Activated naive CD4-positive, alpha-beta T cell treated with anti-CD3 and anti-CD28 coated beads for 36 hours (primary cell): ENCODE measurements around the gene CD180. TPM values are rescaled to one million over a fixed set of nuclear protein-coding genes. Genes with fewer than 3 reads are reported as not detected.

ENCODE experiments used
- CTCF ChIA-PET: fragments of 350-600 bp; sonication (Branson Sonifier 250); formaldehyde crosslinking; loops from one replicate; lab custom pipeline; 2021; ENCODE audit warnings: antibody characterized with exemption; lab: Charles Lee
- DNase-seq: peaks from one replicate; pipeline ENCODE4 v3.0.0-alpha.2; 2020
- H3K27ac Mint-ChIP-seq: one replicate; pipeline ENCODE4 v1.8.0; 2021; ENCODE audit warnings: mild to moderate bottlenecking, mixed read lengths
- H3K27me3 Mint-ChIP-seq: one replicate; pipeline ENCODE4 v1.8.0; 2021; ENCODE audit warnings: low read depth, mixed read lengths
- H3K36me3 Mint-ChIP-seq: one replicate; pipeline ENCODE4 v1.8.0; 2021; ENCODE audit warnings: low read depth, mixed read lengths
- H3K4me1 Mint-ChIP-seq: one replicate; pipeline ENCODE4 v1.8.0; 2021; ENCODE audit warnings: low read depth, mixed read lengths
- H3K4me3 Mint-ChIP-seq: one replicate; pipeline ENCODE4 v1.8.0; 2021; ENCODE audit warnings: mild to moderate bottlenecking, moderate library complexity, mixed read lengths
- H3K9me3 Mint-ChIP-seq: one replicate; pipeline ENCODE4 v1.8.0; 2021; ENCODE audit warnings: mixed read lengths
- intact Hi-C: fragments of 100-400 bp; cut with micrococcal nuclease; formaldehyde crosslinking; loops from one replicate; pipeline ENCODE4 v1.15.1; 2023
- total RNA-seq, 2 experiments: library from RNA; stranded (reverse); gene quantifications; one replicate each; pipeline ENCODE4 v1.2.3, GENCODE V29; 2021

CD180 gene
- total RNA-seq, 2 experiments from 2014 or later, result not detected

DNA sequence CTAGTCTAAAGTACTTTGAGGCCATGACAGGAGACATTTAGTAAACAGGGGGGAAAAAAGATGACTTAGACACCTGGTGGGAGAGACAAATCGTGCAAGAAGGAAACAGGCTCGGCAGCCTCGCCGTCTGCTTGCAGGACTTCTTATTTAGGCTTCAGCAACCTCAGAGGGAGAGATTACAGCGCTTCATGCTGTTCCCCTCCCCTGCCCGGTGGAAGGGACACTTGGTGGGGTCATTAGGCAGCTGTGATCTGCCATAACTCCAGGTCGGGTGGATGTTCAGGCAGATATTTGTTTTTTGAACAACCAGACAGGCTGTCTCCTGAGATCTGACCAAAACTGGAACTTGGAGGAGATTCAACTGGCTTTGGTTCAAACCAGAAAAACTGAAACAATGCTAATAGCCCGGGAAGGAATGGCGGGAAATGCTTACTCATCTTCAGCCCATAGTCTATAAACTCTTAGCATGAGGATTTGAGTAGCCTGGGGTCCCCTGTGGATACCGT is 38.1 kb upstream of the CD180 start:
- Mint-ChIP-seq H3K9me3 (no peaks in the 10 kb centered on the region), H3K4me1 (no peaks in the 10 kb centered on the region), H3K27me3 (no peaks in the 10 kb centered on the region), H3K4me3 (no peak overlapping the region), H3K27ac (no peak overlapping the region), H3K36me3 (no peaks in the 10 kb centered on the region)
- CTCF ChIA-PET, result interaction anchor here (0.6 to 2.1 kb wide), 3 partner anchors 10 to 12 kb away, joined by 3 to 7 read pairs (median 3); no protein-coding TSS in a partner anchor
- intact Hi-C loops, result no loop called here
- DNase-seq, result no peak

DNA sequence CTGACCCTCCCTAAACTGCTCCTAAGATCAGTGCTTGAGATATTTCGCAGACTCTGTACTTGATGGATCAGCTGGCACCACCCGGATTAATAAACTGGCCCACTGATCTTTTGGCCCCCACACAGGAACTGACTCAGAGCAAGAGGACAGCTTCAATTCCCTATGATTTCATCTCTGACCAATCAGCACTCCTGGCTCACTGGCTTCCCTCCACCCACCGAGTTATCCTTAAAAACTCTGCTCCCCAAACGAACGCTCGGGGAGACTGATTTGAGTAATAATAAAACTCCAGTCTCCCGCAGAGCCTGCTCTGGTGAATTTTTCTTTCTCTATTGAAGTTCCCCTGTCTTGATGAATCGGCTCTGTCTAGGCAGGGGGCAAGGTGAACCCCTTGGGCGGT is 36.5 kb upstream of the CD180 start:
- intact Hi-C loops, result no loop called here
- CTCF ChIA-PET, result no interaction called here
- Mint-ChIP-seq H3K27ac (no peak overlapping the region), H3K36me3 (no peaks in the 10 kb centered on the region), H3K4me1 (no peaks in the 10 kb centered on the region), H3K4me3 (no peak overlapping the region), H3K27me3 (no peaks in the 10 kb centered on the region), H3K9me3 (no peaks in the 10 kb centered on the region)
- DNase-seq, result no peak

DNA sequence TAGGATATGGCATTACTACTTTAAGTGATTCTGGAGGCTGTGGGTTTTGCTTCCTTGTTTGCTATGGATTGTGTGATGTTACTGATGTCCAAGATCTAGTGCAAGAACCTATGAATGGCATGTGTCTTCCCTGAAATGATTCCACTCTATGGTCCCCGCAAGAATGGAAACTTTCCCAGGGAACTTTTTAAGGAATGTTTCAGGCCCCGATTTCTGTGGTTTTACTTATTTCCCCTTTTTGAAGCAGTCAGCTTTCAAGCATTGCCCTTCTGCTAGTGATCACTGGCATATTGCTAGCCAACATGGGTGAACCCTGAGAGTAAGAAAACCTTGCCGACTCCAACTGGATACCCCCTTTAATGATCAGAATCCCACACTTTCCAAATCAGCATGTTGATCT is 26.6 kb upstream of the CD180 start:
- Mint-ChIP-seq H3K9me3 (no peaks in the 10 kb centered on the region), H3K36me3 (no peaks in the 10 kb centered on the region), H3K27ac (no peak overlapping the region), H3K27me3 (no peaks in the 10 kb centered on the region), H3K4me1 (peaks cover 36% of the 10 kb centered on the region), H3K4me3 (no peak overlapping the region)
- no peak for DNase-seq
- intact Hi-C loops, result no loop called here
- CTCF ChIA-PET, result interaction anchor here (0.8 to 2.7 kb wide), 2 partner anchors 12 to 16 kb away, joined by 3 to 9 read pairs; no protein-coding TSS in a partner anchor

DNA sequence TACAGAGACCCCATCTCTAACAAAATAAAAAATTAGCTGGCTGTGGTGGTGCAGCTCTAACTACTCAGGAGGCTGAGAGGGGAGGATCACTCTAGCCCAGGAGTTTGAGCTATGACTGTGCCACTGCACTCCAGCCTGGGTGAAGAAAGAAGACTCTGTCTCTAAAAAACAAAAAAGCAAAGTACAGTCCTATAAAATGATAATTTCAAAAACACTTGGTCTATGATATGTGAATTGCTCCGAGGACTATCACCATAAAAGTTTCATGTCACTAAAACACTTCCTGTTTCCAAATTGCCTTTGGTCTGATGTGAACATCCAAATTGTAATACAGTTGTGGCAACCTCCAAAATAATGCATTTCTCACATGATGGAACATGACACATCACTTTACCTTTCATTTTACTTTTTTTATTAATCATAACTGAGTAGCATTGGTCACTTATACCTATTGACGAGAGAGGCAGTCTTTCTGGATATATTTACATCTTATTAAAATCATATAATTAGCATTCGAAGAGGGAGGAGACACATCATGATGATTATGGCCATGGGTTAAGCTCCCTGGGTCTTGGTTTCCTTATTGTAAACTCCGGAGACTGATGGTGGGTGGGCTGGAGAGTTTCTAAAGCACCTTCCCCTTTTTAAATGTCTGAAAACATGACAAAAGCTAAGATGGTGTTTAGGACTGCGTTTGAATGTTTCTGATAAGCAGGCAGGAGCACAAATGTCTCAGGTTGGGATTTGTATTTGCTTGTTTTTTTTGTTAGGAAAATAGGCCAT is 25.8 kb upstream of the CD180 start:
- no peak for DNase-seq
- H3K4me3 Mint-ChIP-seq, result no peak overlapping the region
- no peaks in the 10 kb centered on the region for H3K9me3 Mint-ChIP-seq
- H3K4me1 Mint-ChIP-seq, result peaks cover 44% of the 10 kb centered on the region
- CTCF ChIA-PET, result interaction anchor here (0.7 to 2.7 kb wide), 5 partner anchors 13 to 69 kb away, joined by 3 to 9 read pairs (median 4); no protein-coding TSS in a partner anchor
- no peaks in the 10 kb centered on the region for H3K27me3 Mint-ChIP-seq
- intact Hi-C loops, result no loop called here
- peak overlapping the region; percentile 46 for H3K27ac Mint-ChIP-seq
- no peaks in the 10 kb centered on the region for H3K36me3 Mint-ChIP-seq

DNA sequence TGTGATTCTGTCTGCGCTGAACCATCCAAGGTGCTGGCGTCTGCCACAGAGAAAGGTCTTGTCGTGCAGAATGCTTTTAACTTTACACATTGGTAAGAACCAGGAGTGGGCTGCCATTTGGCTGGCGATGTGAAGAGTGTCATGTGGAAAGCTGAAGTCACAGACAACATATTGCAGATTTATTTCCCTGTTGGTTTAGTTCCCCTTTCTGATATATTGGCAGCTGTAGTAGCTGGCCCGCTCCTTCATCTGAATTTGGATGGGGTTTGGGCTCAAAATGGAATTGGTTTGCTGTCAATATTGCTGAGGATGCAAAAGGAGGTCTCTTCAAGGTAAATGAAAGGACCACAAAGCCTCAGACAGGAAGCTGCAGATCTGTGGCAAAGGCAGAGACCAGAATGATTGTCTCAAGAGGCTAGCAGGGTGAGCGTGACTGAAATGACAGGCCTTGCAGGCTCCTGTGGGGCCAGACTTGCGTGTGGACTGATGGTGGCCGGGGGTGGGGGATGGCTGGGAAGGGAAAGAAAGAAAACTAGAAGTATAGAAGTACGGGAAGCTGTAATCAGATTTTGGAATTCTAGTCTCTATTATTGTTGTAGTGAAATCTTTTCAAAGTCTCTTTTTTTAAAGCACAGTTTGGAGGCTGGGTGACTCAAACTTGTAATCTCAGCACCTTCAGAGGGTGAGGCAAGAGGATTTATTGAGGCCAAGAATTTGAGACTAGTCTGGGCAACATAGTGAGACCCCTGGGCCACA is 25.1 kb upstream of the CD180 start:
- DNase-seq, result peak; percentile 59
- intact Hi-C loops, result no loop called here
- CTCF ChIA-PET, result interaction anchor here (0.6 to 2.7 kb wide), 6 partner anchors 13 to 757 kb away, joined by 3 to 9 read pairs (median 4); no protein-coding TSS in a partner anchor
- peak overlapping the region; percentile 46 for H3K27ac Mint-ChIP-seq
- no peaks in the 10 kb centered on the region for H3K9me3 Mint-ChIP-seq
- H3K27me3 Mint-ChIP-seq, result no peaks in the 10 kb centered on the region
- H3K4me3 Mint-ChIP-seq, result peak overlapping the region; percentile 23
- H3K36me3 Mint-ChIP-seq, result no peaks in the 10 kb centered on the region
- H3K4me1 Mint-ChIP-seq, result peaks cover 51% of the 10 kb centered on the region

DNA sequence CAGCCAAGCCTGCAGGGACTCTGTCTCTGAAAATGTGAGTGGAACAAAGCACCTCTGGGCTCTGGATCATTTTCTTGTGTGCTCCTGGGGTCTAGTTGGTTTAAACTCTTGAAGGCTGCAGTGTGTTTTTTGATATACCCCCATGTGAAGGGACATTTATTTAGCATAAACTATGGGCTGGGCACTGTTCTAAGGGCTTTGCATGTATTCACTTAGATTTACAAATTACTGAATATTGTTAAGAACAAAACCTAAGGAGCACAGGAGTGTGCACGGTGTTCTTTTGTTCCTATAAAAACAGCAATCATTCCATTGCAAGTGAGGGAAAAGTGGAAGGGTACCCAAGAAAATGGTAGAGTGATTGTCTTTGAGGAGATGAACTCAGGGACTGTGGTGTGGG is 20.0 kb upstream of the CD180 start:
- intact Hi-C loops, result no loop called here
- peaks cover 56% of the 10 kb centered on the region for H3K4me1 Mint-ChIP-seq
- H3K4me3 Mint-ChIP-seq, result peak overlapping the region; percentile 54

DNA sequence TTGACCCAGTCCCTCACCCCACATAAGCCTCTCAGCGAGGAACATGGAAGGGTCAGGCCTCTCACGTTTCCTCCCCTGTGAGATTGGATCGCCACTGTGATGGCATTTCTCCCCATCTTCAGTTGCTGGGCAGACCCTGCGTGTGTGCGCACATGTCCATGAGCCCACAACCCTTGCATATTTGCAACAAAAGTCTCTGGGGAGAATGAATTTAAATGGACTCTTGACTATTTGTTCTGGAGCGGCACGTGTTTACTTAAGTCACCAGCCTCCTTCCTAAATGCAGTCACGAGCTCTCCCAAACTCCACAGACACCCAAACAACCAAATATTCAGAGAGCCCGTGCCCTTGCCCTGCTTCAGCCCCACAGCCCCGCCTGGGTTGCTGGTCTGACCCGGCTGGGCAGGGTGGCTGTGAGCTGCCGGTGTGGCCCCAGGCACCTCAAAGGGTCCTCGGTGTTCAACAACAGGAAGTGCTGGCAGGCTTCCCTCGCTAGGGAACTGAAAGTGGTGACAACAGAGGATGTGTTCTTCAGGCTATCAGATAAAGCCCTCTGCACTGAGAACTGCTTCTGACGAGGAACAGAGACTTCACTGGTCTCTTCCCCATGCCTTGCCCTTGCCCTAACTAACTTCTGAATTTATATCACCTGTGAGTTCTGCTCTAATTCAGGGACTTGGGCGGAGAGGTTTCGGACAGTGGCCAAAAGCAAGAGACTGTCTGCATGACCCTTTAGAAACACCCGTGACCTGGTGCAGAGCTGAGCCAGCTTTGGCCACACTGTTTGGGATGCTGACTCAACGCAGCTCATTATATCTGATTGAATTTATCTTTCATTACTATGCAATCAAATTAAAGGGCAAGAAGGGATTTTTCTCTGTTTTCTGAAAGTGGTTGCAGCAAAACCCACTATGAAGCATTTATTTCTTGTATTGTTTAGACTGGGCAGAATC is 19.2 kb upstream of the CD180 start:
- CTCF ChIA-PET, result interaction anchor here (0.6 to 20.7 kb wide), 2 partner anchors 12 to 53 kb away, joined by 4 to 354 read pairs; no protein-coding TSS in a partner anchor
- Mint-ChIP-seq H3K4me3 (peak overlapping the region; percentile 54), H3K9me3 (no peaks in the 10 kb centered on the region), H3K36me3 (no peaks in the 10 kb centered on the region), H3K27ac (peak overlapping the region; percentile 68), H3K4me1 (peaks cover 51% of the 10 kb centered on the region), H3K27me3 (no peaks in the 10 kb centered on the region)
- intact Hi-C loops, result no loop called here
- peak; percentile 82 for DNase-seq

More for the DNA sequence above, 20.0 kb upstream of the CD180 start:
- no peak for DNase-seq
- Mint-ChIP-seq H3K27me3 (no peaks in the 10 kb centered on the region), H3K27ac (peak overlapping the region; percentile 68), H3K36me3 (no peaks in the 10 kb centered on the region), H3K9me3 (no peaks in the 10 kb centered on the region)
- CTCF ChIA-PET, result interaction anchor here (20.7 kb wide), 1 partner anchor 54 kb away, joined by 354 read pairs; no protein-coding TSS in a partner anchor

DNA sequence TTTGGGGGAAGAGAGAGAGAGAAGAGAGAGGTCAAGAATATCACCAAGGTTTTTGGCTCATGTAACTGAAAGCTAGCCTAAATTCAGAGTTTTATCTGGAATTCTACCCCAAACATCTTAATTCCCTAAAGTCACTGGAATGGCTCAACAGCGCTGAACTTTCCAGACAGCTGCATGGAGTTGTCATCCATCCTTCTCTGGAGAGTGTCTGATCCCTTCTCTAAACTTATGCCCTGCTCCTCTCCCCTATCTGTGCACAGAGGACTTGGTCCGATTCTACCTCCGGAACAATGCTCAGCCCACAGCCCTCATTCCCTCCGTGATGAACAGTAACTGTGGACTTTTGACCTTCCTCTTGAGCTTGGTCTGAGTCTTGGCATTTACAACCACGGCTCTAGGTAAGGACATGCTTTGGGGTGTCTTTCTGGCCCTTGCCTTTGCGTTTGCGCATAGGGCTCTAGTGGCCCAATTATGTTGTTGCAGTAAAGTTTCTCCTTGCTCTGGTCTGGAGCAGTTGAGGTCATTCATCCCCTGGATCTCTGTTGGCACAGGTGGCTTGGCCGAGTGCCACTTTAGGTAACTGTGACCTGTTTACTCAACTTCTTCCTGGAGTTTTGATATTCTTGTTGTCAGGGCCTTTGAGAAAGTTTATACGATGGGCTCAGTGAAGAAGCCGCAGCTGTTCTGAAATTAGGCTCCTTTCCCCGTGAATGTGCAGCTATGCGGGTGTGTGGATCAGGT is 18.3 kb upstream of the CD180 start:
- CTCF ChIA-PET, result interaction anchor here (0.6 to 20.7 kb wide), 4 partner anchors 11 to 225 kb away, joined by 3 to 354 read pairs (median 6); no protein-coding TSS in a partner anchor
- Mint-ChIP-seq H3K27me3 (no peaks in the 10 kb centered on the region), H3K9me3 (no peaks in the 10 kb centered on the region), H3K4me1 (peaks cover 49% of the 10 kb centered on the region), H3K4me3 (no peak overlapping the region), H3K36me3 (no peaks in the 10 kb centered on the region), H3K27ac (peak overlapping the region; percentile 15)
- intact Hi-C loops, result no loop called here
- no peak for DNase-seq

DNA sequence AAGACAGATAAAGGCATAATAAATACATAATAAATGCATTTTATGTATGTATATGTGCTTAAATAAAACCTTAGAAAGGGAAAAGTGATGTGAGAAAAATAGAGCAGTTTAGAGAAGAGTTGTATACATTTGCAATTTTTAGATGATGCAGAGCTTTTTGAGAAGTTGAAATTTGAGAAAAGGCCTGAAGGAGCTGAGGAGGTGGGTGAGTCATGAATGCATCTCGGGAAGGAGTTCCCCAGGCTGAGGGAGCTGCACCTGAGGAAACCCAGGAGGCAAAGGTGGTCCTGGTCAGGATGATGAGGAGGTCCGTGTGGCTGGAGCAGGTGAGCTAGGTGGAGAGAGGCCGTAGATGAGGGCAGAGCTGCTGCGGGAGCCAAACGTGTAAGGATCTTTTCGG is 17.4 kb upstream of the CD180 start:
- no peak for DNase-seq
- Mint-ChIP-seq H3K4me3 (no peak overlapping the region), H3K9me3 (no peaks in the 10 kb centered on the region), H3K36me3 (no peaks in the 10 kb centered on the region), H3K27ac (no peak overlapping the region), H3K27me3 (no peaks in the 10 kb centered on the region), H3K4me1 (peaks cover 52% of the 10 kb centered on the region)
- intact Hi-C loops, result no loop called here
- CTCF ChIA-PET, result interaction anchor here (1.1 to 20.7 kb wide), 3 partner anchors 33 to 224 kb away, joined by 3 to 354 read pairs (median 7); no protein-coding TSS in a partner anchor

DNA sequence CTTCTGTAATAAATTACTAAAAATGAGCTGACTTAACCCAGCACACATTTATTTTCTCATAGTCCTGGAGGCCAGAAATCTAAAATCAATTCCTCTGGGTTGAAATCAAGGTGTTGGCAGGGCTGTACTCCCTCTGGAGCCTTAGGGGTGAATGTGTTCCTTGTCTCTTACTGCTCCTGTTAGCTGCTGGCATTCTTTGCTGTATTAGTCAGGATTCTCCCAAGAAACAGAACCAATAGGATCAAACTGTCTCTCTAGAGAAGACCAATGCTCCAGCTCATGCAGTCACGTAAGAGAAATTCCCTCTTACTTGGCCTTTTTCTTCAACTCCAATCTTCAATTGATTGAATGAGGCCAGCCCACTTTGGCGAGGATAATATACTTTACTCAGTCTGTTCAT is 15.3 kb upstream of the CD180 start:
- CTCF ChIA-PET, result interaction anchor here (0.6 to 20.7 kb wide), 2 partner anchors 17 to 49 kb away, joined by 4 to 354 read pairs; no protein-coding TSS in a partner anchor
- no peak for DNase-seq
- H3K4me3 Mint-ChIP-seq, result no peak overlapping the region
- H3K36me3 Mint-ChIP-seq, result no peaks in the 10 kb centered on the region
- peaks cover 53% of the 10 kb centered on the region for H3K4me1 Mint-ChIP-seq
- no peaks in the 10 kb centered on the region for H3K27me3 Mint-ChIP-seq
- no peaks in the 10 kb centered on the region for H3K9me3 Mint-ChIP-seq
- intact Hi-C loops, result no loop called here
- H3K27ac Mint-ChIP-seq, result no peak overlapping the region
